Testis (tissue), 3 donors: ENCODE results near the gene BTBD19. TPM values are rescaled to one million over a fixed set of nuclear protein-coding genes. Genes with fewer than 3 reads are reported as not detected.

Experiments used
- DNase-seq: peaks from one replicate; pipeline ENCODE4 v3.0.0-alpha.2; 2019
- H3K27ac ChIP-seq, 2 donors: fragments of 200-600 bp; sonication (generic); one replicate each; pipeline ENCODE4 v1.5.1; 2019
- H3K27me3 ChIP-seq: fragments of 200-600 bp; sonication (generic); one replicate; pipeline ENCODE4 v1.5.1; 2019
- H3K36me3 ChIP-seq: fragments of 200-600 bp; sonication (generic); one replicate; pipeline ENCODE4 v1.5.1; 2017; ENCODE audit warnings: low read depth; ENCODE audit errors: missing control alignments
- H3K4me1 ChIP-seq: fragments of 200-600 bp; sonication (generic); one replicate; pipeline ENCODE4 v1.5.1; 2019
- H3K4me3 ChIP-seq, 2 donors: fragments of 200-600 bp; sonication (generic); one replicate each; pipeline ENCODE4 v1.5.1; 2017 to 2019
- H3K9me3 ChIP-seq: fragments of 200-600 bp; sonication (generic); one replicate; pipeline ENCODE4 v1.5.1; 2017
- POLR2A ChIP-seq: fragments of 450-650 bp; IDR thresholded peaks from one replicate; pipeline ENCODE4 v1.6.1; 2017; ENCODE audit warnings: antibody characterized with exemption, mild to moderate bottlenecking, moderate library complexity
- WGBS, 2 donors: methylation state at CpG; one replicate each; pipeline ENCODE4 v1.1.5; 2018; 5-methylcytosine and 5-hydroxymethylcytosine counted together
- intact Hi-C: fragments of 100-400 bp; cut with DNase I; formaldehyde crosslinking; loops from one replicate; pipeline ENCODE4 v1.15.1; 2023; ENCODE audit warnings: low total_unique reads
- polyA plus RNA-seq: library from polyadenylated mRNA; stranded (reverse); fragments of 350-450 nt; fragmentation: Illumina TruSeq; extraction: RNeasy Lipid Tissue Mini Kit (QIAGEN cat#74804); gene quantifications from one replicate; pipeline ENCODE4 v1.2.3, GENCODE V29; 2014; ENCODE audit warnings: low read depth, low replicate concordance; ENCODE audit not compliant: insufficient read depth
- total RNA-seq, 2 donors: library from RNA; depleted of rRNA; stranded (reverse); fragments of >200 nt; gene quantifications; one replicate each; pipeline ENCODE4 v1.2.3, GENCODE V29; 2016
- TF ChIP-seq, protein P1 (sequence below), 3 experiments: fragments of 450-650 bp in 2 of 3; fragments of 200-600 bp in 1 of 3; sonication (generic) in 1 of 3; IDR thresholded peaks; one replicate each; pipeline ENCODE4 v1.5.1; 2016 to 2019; ENCODE audit warnings: antibody characterized with exemption in 3 of 3, mild to moderate bottlenecking in 2 of 3, moderate library complexity in 1 of 3

The BTBD19 gene
- total and polyA plus RNA-seq, 3 donors from 2014 or later = 5.4 to 14.1 (median 10.2) TPM

DNA sequence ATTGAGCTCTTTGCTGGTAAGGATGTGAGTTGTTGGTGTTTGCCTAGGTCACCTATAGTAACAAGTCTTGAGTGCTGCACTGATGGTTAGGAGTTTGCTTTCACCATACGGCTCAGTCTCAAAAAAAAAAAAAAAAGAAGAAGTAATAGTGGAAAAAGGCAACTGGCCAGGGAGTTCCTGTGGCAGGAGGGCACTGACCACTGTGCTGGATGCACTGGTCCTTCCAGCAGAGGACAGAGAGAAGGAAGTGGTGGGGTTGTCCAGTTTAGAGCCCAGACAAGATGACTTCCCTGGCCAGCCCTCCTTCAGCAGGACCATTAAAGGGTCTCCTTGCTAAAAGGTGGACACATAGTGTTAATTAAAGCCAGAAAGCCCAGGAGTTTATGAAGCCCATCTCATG is 46.6 kb downstream of the BTBD19 start:
- intact Hi-C loops = no loop called here
- no peak for DNase-seq
- Histone ChIP-seq H3K36me3 (no peaks in the 10 kb centered on the region), H3K9me3 (no peaks in the 10 kb centered on the region), H3K4me1 (peaks cover 21% of the 10 kb centered on the region), H3K27me3 (no peaks in the 10 kb centered on the region), H3K4me3 (no peak overlapping the region), H3K27ac (no peak overlapping the region)
- 62 to 76% methylated on average over 1 of the region's 1 CpG for WGBS, 2 donors
- TF ChIP-seq, protein P1, sequence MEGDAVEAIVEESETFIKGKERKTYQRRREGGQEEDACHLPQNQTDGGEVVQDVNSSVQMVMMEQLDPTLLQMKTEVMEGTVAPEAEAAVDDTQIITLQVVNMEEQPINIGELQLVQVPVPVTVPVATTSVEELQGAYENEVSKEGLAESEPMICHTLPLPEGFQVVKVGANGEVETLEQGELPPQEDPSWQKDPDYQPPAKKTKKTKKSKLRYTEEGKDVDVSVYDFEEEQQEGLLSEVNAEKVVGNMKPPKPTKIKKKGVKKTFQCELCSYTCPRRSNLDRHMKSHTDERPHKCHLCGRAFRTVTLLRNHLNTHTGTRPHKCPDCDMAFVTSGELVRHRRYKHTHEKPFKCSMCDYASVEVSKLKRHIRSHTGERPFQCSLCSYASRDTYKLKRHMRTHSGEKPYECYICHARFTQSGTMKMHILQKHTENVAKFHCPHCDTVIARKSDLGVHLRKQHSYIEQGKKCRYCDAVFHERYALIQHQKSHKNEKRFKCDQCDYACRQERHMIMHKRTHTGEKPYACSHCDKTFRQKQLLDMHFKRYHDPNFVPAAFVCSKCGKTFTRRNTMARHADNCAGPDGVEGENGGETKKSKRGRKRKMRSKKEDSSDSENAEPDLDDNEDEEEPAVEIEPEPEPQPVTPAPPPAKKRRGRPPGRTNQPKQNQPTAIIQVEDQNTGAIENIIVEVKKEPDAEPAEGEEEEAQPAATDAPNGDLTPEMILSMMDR (IDR thresholded peaks at IDR 0.05) = no peak
- no peak for TF ChIP-seq POLR2A

DNA sequence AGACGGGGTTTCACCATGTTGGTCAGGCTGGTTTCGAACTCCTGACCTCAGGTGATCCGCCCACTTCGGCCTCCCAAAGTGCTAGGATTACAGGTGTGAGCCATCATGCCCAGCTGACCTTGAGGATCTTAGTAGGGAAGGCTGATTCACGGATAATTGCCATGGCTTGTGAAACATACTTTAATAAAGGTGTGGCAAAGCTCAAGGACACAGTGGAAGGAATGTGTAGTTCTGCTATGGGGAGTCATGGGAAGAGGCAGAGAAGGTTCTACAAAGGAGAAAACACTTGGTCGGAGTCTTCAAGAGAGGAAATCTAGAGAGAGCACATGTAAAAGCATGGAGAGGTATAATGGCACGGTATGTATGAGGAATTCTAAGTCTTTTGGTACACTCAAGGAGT is 47.4 kb downstream of the BTBD19 start:
- no peak for DNase-seq
- H3K27me3 ChIP-seq = no peaks in the 10 kb centered on the region
- H3K9me3 ChIP-seq = no peaks in the 10 kb centered on the region
- no peak overlapping the region for H3K27ac ChIP-seq
- 77 to 78% methylated on average over 6 to 7 of the region's 7 CpGs for WGBS, 2 donors
- TF ChIP-seq, protein P1 (IDR thresholded peaks at IDR 0.05) = no peak
- no peak for TF ChIP-seq POLR2A
- peaks cover 19% of the 10 kb centered on the region for H3K4me1 ChIP-seq
- intact Hi-C loops = no loop called here
- no peak overlapping the region for H3K4me3 ChIP-seq
- no peaks in the 10 kb centered on the region for H3K36me3 ChIP-seq

DNA sequence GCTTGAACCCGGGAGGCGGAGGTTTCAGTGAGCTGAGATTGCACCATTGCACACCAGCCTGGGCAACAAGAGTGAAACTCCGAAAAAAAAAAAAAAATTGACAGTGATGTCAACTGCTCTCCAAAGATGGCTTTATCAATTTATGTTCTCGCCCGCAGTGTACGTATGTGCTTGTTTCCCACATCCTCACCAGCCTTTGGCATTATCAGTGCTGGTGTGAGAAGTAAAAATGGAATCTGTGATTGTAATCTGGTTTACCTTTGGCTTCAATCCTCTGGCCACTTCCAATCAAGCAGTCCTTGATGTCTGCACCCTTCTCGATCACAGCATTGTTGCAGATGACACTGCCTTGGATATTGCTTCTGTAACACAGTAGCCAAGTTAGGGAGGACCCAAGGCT is 49.1 kb downstream of the BTBD19 start:
- no peak for DNase-seq
- no peaks in the 10 kb centered on the region for H3K27me3 ChIP-seq
- H3K27ac ChIP-seq = no peak overlapping the region
- 89 to 95% methylated on average over 7 of the region's 7 CpGs for WGBS, 2 donors
- TF ChIP-seq, protein P1 (IDR thresholded peaks at IDR 0.05) = no peak
- TF ChIP-seq POLR2A = no peak
- H3K36me3 ChIP-seq = no peaks in the 10 kb centered on the region
- H3K9me3 ChIP-seq = no peaks in the 10 kb centered on the region
- H3K4me1 ChIP-seq = peaks cover 31% of the 10 kb centered on the region
- intact Hi-C loops = no loop called here
- no peak overlapping the region for H3K4me3 ChIP-seq

DNA sequence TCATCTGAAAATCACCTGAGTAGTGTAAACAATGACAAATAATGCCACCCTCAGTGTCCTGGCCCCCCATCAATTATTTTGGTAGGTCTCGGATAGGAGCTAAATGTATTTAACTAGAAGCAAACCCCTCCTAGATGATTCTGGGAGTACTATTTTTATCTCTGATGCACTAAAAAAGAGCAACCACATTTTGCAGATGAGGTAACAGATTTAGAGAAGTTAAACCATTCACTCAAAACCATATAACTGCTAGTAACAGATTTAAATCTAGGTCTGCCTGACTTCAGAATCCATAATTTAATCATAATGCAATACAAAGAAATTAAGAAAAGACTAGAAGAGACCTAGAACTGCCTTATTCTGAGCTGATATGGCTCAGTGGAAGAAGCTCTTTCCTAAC is 52.0 kb downstream of the BTBD19 start:
- Histone ChIP-seq H3K4me3 (no peak overlapping the region), H3K9me3 (no peaks in the 10 kb centered on the region), H3K27ac (peak overlapping the region; percentile 57 to 60), H3K27me3 (no peaks in the 10 kb centered on the region), H3K36me3 (no peaks in the 10 kb centered on the region), H3K4me1 (peaks cover 34% of the 10 kb centered on the region)
- no peak for TF ChIP-seq POLR2A
- TF ChIP-seq, protein P1 (IDR thresholded peaks at IDR 0.05) = no peak
- DNase-seq = no peak
- intact Hi-C loops = no loop called here
- 36 to 54% methylated on average over 1 of the region's 1 CpG for WGBS, 2 donors

DNA sequence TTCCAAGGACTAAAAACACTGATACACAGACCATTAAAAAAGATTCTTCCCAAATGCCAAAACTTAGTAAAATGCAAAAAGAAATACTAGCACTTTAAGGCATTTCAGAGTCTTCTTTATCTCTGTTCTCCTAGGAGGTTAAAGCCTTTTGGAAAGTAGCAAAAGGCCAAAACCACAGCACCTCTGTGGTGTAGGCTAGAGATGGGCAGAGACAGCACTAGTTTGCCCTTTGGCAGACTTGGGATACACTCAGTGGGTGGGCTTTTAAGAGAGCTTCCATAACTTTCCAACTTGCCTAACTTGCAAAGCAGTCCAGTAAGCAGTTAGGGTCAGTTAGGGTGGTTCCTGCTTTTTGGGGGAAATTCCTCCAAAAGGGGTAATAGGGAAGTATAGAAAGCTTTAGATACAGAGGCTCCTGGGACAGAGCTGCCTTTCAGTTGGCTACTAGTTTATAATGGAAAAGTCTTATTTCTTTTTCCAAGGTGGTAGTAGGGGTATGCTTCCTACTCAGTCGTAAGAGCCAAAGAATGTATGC is 52.6 kb downstream of the BTBD19 start:
- H3K27me3 ChIP-seq = no peaks in the 10 kb centered on the region
- H3K4me3 ChIP-seq = no peak overlapping the region
- H3K9me3 ChIP-seq = no peaks in the 10 kb centered on the region
- 43 to 53% methylated on average over 1 of the region's 1 CpG for WGBS, 2 donors
- intact Hi-C loops = no loop called here
- DNase-seq = no peak
- TF ChIP-seq, protein P1 (IDR thresholded peaks at IDR 0.05) = no peak
- TF ChIP-seq POLR2A = no peak
- peaks cover 34% of the 10 kb centered on the region for H3K4me1 ChIP-seq
- H3K36me3 ChIP-seq = no peaks in the 10 kb centered on the region
- peak overlapping the region; percentile 57 to 60 for H3K27ac ChIP-seq
